NOMO-1 treated with dmso at 0.1 percent for 144 hours (cell line): ENCODE measurements around the gene ARHGAP4.

ENCODE experiments used
- DNase-seq: peaks from one replicate; lab custom pipeline; 2025; ENCODE audit not compliant: unreplicated experiment; lab: John Stamatoyannopoulos, UW

Gene ARHGAP4

DNA sequence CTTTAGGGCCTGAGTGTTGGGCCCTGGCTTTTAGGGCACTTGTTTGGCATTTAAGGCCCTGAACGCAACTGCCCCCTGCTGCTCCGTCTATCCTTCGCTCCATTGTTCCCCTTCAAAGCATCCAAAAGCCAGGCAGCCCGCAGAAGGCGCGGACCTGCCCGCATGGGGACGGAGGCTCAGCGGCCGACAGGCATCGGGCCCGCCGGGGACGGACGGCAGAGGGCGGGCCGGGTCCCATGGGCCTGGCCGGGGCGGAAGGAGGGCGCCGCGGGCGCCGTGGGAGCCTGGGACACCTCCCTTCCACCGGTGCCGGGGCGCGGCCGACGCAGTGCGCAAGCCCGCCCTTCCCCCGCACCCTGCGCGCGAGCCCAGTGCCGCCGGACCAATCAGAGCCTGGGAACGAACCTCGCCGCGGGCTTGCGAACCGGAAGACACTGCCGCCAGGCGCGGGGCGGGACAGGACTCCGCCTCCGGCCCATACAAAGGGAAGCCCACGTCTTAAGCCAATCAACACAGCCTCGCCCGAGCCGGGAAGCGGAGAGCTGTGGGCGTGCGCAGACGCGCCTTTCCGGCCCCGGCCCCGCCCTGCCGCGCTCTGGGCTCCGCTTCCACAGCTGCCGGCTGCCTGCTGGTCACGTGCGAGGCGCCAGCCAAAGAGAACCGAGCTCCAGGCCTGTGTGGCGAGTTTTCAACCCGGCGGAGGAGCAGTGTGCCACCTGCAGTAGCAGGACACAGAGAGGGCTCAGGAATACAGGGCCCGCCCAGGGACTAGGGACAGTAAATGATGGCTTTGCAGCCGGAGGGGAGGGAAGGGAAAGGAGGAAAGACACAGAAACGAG, 2.1 kb upstream of the ARHGAP4 start:
- peak; percentile 98 for DNase-seq

DNA sequence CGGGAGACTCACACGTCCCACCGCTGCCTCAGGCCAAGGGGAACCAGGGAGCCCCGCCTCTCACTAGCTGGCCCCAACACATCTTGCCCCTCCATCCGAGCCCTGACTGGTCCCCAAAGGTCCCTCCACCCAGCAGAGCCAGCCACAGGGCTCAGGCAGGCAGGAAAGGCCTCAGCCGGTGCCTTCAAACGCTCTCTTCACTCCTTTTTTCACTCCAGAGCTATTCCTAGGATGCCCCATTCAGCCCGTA, 1.5 kb upstream of the ARHGAP4 start:
- no peak for DNase-seq

DNA sequence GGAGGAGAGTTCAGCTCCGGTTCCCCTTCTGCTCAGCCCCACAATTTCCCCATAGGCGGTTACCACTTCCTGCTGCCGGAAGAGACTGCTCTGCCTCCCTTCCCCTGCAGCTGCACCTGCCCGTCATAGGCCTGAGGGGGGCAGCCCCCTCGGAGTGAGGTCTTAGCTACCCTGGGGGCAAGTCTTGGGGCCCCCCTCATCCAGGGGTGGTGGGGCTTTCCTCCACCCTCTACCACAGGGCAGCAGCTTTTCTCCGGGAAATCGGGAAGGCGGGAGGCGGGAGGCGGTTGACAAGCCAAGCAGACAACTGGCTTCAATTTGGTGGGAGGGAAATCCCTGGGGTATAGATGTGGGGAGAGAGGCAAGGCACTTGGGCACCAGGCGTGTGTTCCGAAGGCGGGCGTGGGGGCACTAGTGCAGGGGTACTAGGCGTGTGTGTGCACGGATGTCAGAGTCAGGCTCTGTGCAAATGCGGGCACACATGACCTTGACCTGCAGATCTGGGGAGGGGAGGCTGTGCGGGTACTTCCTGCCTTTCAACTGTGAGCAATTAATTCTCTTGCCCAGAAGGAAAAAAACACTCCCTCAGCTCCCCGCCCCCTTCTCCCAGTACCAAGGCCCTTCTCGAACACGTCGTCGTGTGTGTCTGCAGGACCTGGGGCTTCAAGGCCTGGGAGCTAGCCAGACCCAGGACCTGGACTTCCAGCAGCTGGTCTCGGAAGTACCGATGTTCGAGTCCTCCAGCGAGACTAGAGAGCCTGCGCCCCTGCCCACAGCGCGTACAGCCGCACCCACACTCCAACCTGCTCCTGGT, 1.0 kb upstream of the ARHGAP4 start:
- peak; percentile 95 for DNase-seq

GRCh38 chrX:153926552-153926857, 441 bp upstream of the ARHGAP4 start:
- peak; percentile 66 for DNase-seq

DNA sequence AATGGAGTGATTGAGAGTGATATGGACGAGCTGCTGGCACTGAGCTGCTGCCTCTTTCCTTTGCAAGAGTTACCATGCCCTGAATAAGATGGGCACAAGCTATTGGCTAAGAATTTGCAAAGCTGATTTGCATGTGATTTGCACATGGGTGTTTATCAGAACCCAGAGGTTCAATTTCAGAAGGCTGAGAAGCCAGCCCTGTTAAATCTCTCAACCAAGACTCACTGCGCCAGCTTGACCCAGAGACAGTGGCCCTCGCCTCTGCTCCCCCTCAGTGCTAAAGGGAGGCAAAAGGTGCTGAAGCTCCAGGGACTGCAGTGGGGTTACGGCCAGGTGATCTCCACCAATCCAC, 701 bp downstream of the ARHGAP4 start:
- DNase-seq, result no peak

DNA sequence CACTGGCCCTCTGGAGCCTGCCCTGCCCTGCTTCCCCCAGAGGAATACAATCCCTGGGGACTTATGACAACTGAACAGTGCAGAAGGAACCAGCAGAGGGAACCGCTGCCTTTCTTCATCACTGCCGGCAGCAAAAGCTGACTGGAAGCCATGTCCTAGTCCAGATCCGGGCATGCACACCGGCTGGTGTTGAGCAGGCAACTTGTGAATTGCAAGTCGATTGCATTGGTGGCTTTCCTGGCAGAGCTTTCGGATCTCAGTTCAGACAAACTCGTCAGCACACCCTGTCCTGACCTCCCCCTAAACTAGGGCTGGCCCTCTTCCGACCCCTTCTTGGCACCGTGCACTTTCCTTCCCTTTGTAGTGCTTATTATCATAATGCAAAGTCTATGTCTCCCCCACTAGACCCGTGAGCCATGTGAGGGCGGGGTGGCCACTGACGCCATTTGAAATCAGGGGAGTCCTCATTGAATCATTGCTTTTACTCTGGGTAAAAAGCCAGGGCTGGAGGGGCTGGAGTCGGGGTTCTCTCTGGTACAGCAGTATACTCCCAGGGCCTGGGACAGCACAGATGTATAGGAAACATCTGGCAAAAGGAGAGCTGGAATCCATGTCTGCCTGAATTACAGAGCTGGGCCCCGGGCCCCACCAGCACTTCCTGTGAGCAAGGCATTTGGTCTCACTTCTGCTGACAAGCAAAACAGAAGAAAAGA, 1.8 kb downstream of the ARHGAP4 start:
- DNase-seq, result peak; percentile 45

DNA sequence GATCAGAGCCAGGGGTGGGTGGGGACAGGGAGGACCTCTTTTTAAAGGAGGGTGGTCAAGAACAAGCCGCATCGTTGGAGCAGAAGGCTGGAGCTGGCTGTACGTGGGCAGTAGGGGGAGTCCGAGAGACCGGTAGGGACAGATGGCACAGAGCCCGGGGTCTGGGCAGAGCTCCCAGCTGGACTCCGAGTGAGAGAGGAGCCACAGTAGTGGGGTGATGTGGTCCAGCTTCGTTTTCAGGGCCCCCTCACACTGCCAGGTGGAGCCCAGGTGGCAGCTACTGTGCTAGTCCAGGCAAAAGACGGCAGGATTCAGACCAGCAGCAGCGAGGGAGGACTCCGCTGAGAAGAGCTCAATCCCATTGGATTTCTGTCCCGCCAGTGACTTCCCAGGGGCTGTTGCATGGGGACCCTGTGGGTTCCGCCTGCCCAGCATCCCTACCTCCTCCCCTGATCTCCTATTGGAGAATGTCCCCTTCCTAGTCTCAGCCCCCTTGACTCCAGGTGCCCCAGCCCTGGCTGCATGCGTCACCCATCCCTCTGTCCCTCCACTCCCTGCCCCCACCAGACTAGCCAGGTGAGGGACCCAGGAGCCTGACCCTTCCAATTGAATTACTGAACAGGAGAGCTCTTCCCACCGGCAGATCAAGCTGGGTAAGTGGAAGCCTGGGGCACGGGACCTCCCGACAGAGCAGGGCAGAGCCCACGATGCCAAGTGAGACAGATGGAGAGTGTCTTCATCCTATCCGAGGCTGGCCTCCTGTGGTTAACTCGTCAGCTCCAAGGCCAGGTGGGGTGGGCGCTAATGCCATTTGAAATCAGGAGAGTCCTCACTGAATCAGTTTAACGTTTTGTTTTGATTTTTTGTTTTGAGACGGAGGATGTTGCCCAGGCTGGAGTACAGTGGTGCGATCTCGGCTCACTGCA, 2.9 kb downstream of the ARHGAP4 start:
- no peak for DNase-seq

GRCh38 chrX:153921511-153922446, 4.3 kb downstream of the ARHGAP4 start:
- no peak for DNase-seq

DNA sequence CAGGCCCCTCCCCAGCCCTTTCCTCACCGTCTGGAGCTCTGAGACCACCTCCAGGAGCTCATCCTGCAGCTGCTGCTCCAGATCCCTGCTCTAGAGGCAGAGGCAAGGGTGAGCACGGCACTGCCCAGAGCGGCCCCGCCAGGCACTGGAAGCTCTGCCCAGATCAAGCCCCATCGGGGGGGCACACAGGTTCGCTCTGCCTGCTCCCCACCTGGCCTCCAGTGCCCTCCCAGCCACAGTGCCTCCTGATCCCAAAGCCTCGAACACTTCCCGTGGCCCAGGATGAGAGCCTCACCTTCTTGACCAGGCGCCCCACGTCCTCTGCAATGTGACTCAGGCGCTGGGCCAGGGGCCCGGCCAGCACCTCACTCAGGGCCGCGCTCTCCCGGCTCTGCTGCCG, 5.0 kb downstream of the ARHGAP4 start:
- no peak for DNase-seq

- DNase-seq, result no peak
Observed at GRCh38 chrX:153920546-153920945, 5.5 kb downstream of the ARHGAP4 start.

DNA sequence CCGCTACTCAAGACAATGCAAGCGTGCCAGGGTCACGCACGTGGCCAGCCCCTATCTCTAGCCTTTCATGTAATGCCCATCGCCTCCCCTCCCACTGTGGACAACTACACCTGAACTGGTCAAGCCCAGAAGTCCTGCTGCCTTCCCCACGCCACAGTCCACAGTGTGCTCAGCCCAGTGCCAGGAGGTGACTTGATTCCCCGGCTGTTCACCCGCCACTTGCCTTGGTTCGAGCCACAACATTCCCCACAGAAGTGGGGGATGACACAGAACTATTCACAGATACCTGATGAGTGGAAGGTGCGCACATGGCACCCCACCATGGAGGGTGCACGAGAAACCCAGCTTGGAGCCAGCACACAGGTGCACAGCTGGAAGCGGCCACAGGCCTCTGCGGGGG, 6.8 kb downstream of the ARHGAP4 start:
- DNase-seq, result no peak

DNA sequence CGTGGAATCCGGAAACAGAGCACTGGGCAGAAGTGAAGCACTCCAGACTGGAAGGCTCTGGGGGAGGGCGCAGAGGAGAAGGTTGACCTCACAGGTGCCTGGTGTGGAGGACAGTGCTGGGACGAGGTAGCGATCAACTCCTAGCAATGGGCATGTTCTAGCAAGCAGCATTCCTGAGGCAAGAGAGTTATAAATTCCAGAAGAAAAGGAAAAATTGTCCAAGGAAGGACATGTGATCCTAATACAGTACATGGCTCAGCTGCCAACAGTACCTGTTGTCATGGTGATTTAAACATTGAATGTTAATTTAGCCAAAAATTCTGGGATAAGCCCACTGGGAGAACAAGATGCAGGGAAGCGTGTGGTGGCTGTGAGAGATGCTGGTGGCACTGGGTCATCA, 8.2 kb downstream of the ARHGAP4 start:
- DNase-seq, result no peak

GRCh38 chrX:153913701-153914100, 12.4 kb downstream of the ARHGAP4 start:
- no peak for DNase-seq

DNA sequence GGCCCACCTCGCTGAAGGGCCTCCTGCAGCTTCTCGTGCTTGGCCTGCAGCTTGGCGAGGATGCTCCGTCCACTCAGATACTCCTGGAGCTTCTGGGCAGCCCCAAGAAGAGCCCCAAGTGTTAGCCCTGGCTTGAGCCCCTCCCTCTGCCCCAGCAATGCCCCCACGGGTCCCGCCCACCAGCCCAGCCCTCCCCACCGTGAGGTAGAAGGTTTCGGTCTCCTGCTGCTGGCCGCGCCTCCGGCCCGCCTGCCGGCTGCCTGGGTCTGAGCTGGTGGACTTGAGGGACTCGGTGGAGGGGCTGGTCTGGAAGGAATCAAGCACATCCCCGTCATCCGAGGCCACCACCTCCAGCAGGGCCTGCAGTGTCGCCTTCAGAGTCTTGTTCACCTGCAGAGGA, 12.9 kb downstream of the ARHGAP4 start:
- DNase-seq, result no peak

GRCh38 chrX:153911798-153912197, 14.3 kb downstream of the ARHGAP4 start:
- DNase-seq, result no peak

GRCh38 chrX:153910446-153910845, 15.6 kb downstream of the ARHGAP4 start:
- no peak for DNase-seq

- no peak for DNase-seq
Observed at GRCh38 chrX:153909980-153910360, 16.1 kb downstream of the ARHGAP4 start.

- DNase-seq, result no peak
Observed at GRCh38 chrX:153909024-153909979, 16.8 kb downstream of the ARHGAP4 start.
